Hippocampal formation (tissue), 2 donors: ENCODE measurements around the gene WFDC1.

Experiments
- DNase-seq, 2 donors: peaks; one replicate each; lab custom pipeline; 2025; lab: John Stamatoyannopoulos, UW

Gene WFDC1

DNA sequence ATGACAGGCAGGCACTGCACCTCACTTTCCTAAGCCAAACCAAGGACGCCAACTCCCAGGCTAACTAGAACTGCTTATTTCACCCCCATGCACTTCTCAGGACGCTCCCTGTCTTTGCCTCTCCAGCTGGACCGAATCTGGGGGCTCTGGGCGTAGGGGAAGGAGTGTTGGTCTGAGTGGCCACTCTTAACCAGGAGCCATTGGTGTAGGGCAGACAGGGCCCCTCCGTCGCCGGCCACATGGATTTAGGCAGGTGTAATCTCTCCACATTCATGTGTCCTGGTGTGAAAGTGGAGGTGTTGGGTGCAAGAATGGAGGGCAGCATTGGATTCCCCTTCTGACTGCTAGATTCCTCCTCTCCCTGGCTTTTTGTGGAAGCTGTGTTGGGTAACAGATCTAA lies 83.4 kb downstream of the WFDC1 start:
- DNase-seq = no peak

DNA sequence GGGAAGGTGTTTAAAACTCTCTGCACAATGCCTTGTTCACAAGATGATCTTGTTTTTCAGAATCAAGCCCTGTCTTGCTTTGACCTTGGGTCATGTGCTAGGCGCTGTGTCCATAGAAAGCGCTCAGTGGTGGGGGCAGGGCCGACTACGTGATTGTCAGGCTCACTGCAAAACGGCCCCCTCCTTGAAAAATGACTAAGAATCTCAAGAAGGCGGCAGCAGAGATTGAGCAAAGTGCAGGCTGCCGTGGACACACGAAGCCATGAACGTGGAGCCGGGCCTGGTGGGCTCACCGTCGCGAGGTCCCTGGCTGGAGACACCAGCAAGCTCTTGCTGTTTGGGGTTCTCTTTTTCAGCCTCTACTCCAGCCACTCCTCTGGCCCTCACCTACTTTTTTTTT lies 83.9 kb downstream of the WFDC1 start:
- no peak for DNase-seq

DNA sequence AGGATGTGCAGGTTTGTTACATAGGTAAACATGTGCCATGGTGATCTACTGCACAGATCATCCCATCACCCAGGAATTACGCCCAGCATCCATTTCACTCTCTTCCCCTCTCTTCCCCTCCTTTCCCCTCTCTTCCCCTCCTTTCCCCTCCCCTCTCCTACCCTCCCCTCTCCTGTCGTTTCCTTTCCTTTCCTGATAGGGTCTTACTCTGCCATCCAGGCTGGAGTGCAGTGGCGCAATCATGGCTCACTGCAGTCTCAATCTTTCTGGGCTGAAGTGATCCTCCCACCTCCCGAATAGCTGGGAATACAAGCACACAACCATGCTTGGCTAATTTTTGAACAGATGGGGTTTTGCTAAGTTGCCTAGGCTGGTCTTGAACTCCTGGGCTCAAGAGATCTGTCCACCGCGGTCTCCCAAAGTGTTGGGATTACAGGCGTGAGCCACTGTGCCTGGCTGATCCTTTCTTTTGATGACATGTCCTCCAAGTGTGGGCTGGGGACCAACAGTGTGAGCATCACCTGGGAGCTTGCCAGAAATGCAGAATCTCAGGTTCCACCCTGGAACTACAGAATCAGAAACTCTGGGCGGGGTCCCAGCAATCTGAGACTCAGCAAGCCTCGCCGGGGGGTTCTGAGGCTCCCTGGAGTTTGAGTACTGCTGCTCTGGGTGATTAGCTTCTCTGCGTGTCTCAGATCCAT lies 84.5 kb downstream of the WFDC1 start:
- no peak for DNase-seq
